T-helper 1 cell treated with Interleukin-12 subunit alpha and Interleukin-12 subunit beta and Interleukin-4 antibody, amounts not matched to agents 30 ng/mL and 1 ng/mL, for 36 hours (primary cell): ENCODE data around the gene DNAH5. TPM values are rescaled to one million over a fixed set of nuclear protein-coding genes. Genes with fewer than 3 reads are reported as not detected.
"Not testable (repeated sequence)": the region's sequence is repeated elsewhere in the genome, so short reads cannot be mapped to it uniquely, and the experiment has no call there.

ENCODE experiments used
- intact Hi-C: fragments of 100-400 bp; cut with micrococcal nuclease; formaldehyde crosslinking; loops from one replicate; pipeline ENCODE4 v1.15.1; 2024
- total RNA-seq: library from RNA; stranded (reverse); gene quantifications from 2 replicates; pipeline ENCODE4 v1.2.3, GENCODE V29; 2022

Gene DNAH5
- total RNA-seq, 1 donor from 2014 or later = not detected

GRCh38 chr5:13833440-13833839, 111.0 kb downstream of the DNAH5 start:
- intact Hi-C loops = no loop called here

DNA sequence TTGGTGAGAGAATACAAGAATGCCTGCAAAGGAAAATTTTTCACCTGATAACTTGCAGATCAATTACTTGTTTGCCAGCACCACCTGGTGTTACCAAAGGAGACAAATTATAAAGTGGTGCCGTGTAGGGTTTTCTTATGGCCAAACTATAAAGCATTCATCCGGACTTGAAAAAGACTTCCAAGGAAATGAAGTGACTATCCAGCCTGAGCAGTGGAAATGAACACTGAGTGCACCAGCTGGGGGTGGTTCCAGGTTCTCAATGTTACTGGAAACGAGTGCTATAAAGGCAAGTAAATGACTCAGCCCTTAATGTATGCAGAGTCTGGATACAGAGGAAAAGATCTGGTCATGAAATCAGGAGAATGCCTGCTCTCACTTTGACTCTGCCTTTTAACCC, 113.1 kb downstream of the DNAH5 start:
- intact Hi-C loops = no loop called here

- intact Hi-C loops = no loop called here
These were observed 114.0 kb downstream of the DNAH5 start for GRCh38 chr5:13830536-13830935.

GRCh38 chr5:13821366-13821765, 123.1 kb downstream of the DNAH5 start:
- intact Hi-C loops = no loop called here

DNA sequence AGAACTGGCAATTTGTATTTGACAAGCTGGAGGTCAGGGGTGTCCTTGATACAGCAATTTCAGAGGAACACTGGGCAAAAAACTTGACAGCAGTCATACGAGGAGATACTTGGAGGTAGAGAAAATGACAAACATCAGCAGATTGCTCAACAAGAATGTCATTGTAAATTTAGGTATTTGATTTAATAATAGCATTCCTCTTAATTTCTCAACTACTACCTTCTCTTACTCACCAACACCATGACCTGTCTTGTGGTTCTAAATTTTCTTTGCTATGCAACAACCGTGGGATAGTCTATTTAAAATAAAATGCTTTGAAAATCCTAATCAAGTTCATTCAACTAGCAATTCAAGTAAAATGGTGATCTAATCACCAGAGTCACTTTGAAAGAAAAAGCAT, 128.4 kb downstream of the DNAH5 start:
- intact Hi-C loops = no loop called here

DNA sequence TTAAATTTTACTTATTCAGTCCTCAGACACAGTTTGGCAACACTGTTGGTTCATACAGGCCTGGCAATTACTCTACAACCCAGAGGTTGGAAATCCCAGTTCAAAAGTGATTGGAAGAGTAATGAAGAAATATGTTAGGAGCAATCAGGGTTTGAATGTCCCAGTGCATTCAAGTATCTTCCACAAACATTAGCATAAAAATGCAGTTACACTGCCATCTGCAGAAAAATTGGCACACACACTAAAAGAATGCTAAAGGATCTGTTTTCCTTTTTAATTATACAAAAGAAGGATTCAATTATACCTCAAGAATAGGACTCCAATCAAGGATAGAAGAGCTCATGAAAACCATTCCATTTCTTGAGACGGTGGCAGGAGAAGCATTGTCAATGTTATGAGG, 130.2 kb downstream of the DNAH5 start:
- intact Hi-C loops = no loop called here

- intact Hi-C loops = no loop called here
These were observed 134.6 kb downstream of the DNAH5 start for GRCh38 chr5:13809921-13810320.

GRCh38 chr5:13804336-13804735, 140.2 kb downstream of the DNAH5 start:
- intact Hi-C loops = no loop called here

- intact Hi-C loops = not testable (repeated sequence)
These were observed 145.9 kb downstream of the DNAH5 start for GRCh38 chr5:13798569-13798968.

DNA sequence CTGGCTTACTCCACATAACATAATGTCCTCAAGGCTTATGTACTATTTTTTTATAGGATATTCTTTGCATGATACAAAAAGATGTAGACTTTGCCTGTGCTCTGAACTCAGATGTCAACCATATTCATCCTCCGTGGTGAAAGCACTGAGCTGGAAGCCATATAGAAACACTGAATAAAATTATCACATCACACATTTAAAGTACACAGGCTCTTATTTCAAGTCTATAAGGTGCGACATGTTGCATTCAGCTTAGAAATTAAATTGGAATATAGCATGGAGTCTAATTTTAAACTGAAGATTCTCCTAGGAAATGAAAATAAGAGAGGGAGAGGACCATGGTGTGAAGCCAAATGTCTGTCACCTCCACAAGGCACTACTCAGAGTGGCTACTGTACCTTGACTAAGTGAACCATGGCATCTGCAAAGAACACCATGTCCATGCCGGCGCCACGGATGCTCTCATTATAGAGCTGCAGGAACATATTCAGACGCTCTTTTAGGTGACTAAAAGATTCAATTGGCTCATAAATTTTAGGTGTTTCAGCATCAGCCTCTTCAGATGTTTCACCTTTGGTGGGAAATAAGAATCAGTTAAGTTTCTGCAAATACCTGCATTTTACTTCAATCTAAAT, 158.6 kb downstream of the DNAH5 start:
- intact Hi-C loops = no loop called here

DNA sequence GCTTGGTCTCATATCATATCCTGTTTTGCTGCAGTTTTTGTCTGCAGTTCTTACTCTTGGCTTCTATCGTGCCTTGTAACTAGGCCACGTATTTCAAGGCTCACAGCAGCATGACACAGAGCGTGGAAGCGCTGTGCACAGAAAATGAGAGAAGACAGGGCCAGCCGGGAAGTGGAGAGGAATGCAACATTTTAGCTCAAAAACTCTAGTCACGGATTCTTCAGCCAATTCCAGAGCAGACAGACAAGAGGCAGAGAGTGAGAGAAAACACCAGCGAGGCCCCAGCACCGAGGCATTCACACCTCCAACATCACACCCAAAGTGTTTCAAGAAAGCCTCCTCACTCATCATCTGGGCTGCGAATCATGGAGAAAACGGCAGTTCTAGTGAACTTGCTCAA, 160.8 kb downstream of the DNAH5 start:
- intact Hi-C loops = no loop called here

DNA sequence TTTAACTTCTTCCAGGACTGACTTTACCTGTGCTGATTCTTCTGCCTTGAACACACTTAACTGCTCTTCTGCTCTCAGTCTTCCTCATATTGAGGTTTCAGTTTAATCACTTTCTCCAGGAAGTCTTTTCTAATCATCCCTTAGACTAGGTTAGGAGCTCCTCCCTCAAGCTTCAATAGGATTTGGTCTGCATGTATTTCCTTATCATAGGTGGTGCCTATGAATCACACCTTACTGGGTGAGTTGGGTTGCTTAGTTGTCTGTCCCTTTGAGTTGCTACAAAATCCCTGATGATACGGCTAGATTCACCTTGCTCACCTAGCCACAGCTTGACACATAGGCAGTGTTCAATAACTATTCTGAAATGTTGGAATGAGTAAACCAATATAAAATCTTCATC, 164.4 kb downstream of the DNAH5 start:
- intact Hi-C loops = no loop called here

DNA sequence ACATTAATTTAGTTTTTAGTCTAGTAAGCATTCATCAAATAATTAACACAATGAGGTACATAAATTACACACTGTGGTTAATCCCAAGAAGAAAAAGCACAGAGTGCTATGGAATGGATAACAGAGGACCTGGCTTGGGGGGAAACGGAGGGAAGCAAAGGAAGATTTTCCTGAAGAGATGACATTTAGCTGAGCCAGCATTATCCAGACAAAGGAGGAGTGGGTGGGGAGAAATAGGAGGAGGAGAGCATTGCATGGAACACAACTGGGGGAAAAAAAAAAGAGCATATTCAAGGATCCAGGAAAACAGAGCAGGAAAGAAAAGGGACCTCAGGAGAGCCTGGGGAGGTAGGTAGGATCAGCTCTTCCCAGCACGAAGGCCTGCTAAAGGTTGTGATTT, 170.8 kb downstream of the DNAH5 start:
- intact Hi-C loops = no loop called here

- intact Hi-C loops = no loop called here
These were observed 173.4 kb downstream of the DNAH5 start for GRCh38 chr5:13771011-13771571.

GRCh38 chr5:13766236-13766635, 178.3 kb downstream of the DNAH5 start:
- intact Hi-C loops = no loop called here

- intact Hi-C loops = no loop called here
These were observed 180.8 kb downstream of the DNAH5 start for GRCh38 chr5:13763719-13764118.

- intact Hi-C loops = no loop called here
These were observed 194.7 kb downstream of the DNAH5 start for GRCh38 chr5:13749766-13750165.

- intact Hi-C loops = no loop called here
These were observed 198.5 kb downstream of the DNAH5 start for GRCh38 chr5:13746026-13746425.

DNA sequence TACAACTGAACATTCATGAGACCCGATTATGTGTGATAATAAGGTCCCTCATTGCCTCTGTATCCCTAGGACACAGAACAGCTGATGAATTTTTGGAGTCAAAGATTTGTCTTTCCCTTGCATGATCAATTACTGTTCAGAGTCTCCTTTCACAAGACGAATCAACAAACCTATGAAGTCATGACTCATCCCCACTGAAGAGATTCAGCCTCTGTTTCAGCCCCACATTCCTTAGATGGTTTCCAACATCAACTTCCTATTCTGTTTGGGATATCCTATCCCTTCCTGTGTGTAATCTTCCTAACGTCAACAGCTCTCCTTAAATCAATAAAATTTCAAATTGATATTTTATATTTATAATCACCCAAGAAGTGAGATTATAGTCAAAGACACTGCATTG, 199.0 kb downstream of the DNAH5 start:
- intact Hi-C loops = no loop called here

DNA sequence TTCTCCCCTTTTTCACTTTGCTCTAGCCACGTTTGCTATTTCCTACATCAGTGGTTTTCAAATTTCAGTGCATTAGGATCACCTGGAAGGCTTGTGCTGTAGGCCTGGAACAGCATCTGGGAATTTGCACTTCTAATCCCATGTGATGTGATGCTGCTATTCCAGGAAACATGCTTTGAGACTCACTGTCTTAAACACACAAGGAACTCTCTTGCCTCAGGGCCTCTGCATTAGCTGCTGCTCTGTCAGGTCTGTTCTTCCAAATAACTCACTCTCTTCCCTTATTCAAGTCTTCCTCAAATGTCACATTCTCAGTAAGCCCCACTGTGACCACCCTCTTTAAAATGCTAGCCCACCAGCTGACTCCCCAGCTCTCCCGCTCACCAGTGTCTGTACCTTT, 204.0 kb downstream of the DNAH5 start:
- intact Hi-C loops = no loop called here

GRCh38 chr5:13739479-13739878, 205.0 kb downstream of the DNAH5 start:
- intact Hi-C loops = no loop called here

DNA sequence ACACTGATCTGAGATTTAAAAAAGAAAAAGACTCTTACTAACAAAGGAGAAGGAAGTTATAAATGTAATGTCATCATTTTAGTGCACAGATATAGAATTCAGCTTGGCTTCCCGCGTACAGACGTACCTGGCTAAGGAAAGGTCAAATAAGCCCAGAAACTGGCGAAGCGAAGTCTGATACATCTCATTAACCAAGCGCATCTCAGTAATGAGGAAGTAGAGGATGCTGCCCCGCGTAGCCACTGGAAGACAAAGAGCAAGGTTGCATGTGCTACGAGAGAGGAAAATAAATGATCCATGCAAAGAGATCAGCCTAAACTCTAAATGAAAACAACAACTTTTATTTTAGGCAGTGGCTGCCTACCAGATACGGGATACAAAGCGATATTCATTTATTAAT, 208.8 kb downstream of the DNAH5 start:
- intact Hi-C loops = no loop called here

DNA sequence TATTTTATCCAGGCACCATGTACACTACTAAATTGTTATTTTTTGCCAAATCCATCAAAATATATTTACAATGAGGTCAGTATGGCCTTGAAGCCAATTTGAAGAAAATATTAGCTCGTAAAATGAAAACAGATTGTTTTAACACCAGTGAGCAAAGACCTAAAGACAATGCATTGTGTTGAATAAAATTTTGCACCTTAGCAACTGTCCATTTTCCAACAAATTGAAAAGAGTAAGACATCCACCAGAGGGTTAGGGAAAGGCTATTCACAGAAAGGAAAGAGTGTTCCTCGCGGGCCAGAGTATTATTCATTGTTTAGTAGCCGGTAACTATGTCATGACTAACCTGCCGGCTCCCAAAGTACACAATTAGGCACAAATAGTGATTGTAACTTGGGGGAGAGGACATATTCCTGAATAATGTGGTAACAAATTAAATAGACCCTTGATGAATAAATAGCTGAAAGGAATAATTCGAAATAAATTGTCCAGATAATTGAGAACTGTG, 213.3 kb downstream of the DNAH5 start:
- intact Hi-C loops = no loop called here
